ENCODE results near the gene TNFRSF4.

TNFRSF4 gene

DNA sequence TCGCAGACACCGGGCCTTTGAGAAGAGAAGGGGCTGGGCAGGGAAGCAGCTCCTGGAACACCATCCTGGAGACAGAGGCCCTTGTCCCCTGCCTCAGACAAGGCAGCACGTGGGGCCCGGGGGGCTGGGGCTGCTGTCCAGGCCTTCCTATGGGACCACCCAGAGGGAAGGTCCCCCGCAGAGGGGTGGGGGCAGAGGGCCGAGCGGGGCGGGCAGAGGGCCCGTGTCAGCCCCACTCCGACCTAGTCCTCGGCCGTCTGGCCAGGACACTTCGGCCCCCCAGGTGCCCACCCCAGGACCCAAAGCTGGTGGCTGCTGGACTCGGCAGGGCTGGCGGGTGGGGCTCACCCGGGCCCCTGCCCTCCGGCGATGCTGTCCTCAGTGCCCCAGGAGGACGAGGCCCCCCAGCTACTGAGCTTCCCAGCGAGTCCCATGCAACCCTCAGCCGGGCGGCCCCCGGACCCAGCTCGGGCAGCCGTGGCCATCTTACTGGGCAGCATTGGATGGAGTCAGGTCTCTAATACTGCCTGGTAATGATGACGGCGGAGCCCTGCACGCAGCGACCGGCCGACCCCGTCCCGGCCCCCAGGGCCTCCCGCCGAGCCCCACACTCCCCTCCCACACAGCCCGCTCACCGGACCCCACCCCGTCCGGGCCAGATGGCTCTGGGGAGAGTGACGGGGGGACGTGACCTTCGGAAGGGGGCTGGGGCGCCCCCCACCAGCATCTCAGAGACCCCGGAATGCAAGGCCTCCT is 47.1 kb downstream of the TNFRSF4 start:
- DNase-seq: no peak

GRCh38 chr1:1165900-1166421 is 48.0 kb downstream of the TNFRSF4 start:
- DNase-seq: no peak

DNA sequence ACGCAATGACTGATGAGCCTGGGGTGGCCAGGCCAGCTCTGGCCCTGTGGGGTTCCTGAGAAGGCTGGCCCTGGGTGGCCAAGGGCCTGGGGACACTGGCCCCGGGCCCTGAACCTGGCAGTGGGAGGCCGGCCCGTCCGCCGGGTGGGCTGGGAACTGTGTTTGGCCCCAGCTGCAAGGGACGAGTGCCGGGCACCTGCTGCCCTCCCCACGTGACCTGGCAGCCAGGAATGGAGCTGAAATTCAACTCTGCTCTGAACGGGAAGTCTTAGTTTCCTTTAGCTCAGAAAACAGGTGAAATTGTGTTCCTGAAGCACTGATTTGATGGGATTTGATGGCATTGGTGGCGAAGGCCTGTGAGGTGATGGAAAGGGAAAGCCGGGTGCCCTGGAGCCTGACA is 48.5 kb downstream of the TNFRSF4 start:
- no peak for DNase-seq

DNA sequence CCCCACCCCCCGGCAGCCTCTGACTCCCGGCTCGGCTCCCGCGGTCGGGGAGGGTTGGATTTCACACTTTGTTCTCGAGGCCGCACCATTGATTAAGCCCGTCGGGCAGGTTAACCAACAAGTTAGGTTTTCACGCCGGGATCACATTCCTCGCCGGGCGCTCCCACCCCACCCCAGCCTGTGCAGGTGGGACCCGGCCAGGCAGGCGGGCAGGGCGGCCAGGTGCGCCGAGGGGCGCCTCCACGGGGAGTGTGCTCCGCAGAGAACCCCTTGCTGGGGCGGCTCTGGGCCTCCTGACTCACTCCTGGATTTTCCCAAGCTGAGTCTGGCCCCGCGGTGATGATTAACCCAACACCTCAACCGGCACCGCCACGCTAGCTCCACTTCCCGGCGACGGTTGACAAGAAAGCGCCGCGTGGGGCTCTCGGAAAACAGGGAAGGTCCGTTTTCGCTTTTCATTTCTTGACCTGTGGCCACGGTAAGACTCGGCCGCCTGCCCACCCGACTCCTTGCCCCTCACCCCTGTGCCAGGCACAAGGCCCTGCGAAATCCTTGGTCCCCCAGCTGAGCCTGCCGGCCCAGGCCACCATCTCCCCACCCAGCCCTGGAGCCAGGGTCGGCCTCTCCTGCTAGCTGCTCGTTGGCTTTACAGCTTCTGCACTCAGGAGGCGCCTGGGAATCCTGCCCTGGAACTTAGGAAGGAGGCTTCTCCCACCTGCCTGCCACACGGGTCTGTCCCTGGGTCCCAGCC is 49.1 kb downstream of the TNFRSF4 start:
- DNase-seq: no peak

GRCh38 chr1:1164361-1164700 is 49.6 kb downstream of the TNFRSF4 start:
- DNase-seq: no peak

DNA sequence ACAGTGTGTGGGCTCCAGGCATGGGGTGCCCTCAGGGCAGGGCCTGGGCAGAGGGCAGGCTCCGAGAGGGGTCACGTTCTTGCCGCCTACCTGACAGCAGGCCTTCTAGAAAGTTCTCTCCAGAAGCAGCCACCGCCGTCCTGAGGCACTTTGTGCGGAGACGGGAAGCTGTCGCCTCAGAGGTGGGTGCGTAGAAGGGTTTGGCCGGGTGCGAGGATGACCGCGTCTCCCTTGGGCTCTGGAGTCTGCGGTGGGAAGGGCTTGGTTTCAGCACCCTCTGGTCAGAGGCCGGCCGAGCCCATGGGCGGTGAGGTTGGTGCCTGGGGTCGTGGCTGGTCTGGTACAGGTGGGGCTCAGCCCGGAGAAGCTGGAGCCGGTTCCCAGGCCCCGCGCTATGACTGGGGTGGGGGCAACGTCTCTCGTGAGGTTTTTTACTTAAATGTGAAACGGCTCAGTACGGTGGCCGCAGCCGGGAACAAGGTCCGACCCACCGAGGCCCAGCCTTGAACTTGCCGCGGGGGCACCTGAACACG is 50.3 kb downstream of the TNFRSF4 start:
- no peak for DNase-seq

DNA sequence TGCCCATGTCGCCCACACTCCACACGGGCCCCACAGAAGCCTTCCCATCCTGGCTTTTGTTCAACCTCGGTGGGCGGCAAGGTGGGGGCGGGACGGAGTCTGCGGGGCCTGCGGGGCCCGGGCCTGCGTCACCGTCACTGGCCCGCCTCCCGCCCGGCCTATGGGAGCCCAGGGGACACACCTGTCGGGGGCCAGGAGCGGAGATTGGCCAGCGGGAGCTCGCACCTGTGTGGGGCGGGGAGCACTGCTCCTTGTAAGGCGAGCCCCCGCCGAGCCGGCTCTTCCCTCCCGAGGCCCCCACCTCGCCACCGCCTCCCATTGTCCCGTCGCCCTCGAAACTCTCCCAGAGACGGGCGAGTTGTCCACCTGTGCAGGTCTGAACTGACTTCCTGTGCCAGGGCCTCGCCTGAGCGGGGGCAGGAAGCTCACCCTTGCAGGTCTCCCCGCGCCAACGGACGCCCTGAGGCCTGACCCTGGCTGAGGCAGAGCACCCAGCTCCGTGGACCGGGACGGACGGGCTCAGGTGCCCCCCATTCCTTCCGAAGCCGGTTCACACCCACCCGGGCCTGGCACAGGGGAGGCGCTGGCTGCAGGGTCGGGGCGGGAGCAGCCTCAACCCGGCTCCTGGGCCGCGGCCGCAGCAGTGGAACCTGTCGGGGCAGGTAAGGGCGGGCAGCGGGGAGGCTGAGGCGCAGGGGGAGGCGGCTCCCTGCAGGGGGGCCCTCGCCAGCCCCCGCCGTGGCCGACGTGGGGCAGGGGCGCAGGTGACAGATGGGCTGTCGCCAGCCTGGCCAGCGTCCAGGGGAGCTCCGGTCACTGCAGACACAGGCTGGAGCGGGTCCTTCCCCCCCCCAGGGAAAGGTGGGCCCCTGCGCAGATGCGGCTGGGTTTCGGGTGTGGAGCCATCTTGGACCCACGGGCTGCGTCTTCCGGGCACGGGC is 51.1 kb downstream of the TNFRSF4 start:
- DNase-seq: no peak

GRCh38 chr1:1161683-1162079 is 52.3 kb downstream of the TNFRSF4 start:
- no peak for DNase-seq
